MM.1S (cell line): ENCODE data around the gene WWC2.

ENCODE experiments used
- CTCF ChIP-seq: fragments of 300-600 bp; sonication (generic); IDR thresholded peaks from 2 replicates; pipeline ENCODE4 v1.5.1; 2016; ENCODE audit warnings: antibody characterized with exemption, low read length, mixed read lengths
- EZH2 ChIP-seq: fragments of 300-600 bp; sonication (generic); optimal IDR thresholded peaks from 2 replicates; pipeline ENCODE3; 2017; ENCODE audit warnings: low read depth, mild to moderate bottlenecking, antibody characterized with exemption, low read length, mixed read lengths

GRCh38 chr4:183096276-183096965 is 2.6 kb upstream of the WWC2 start:
- TF ChIP-seq EZH2 (no peak), CTCF (no peak)
